Erythroblast (primary cell): ENCODE results near the gene TEAD1.

Source experiments
- GATA1 ChIP-seq: IDR thresholded peaks from 2 replicates; pipeline ENCODE4 v1.6.1; 2011; ENCODE audit warnings: low read depth, mild to moderate bottlenecking, control low read depth, low read length, moderate library complexity
- POLR2A ChIP-seq: IDR thresholded peaks from 2 replicates; pipeline ENCODE4 v1.6.1; 2011; ENCODE audit warnings: mild to moderate bottlenecking, low read length

- no peak for TF ChIP-seq POLR2A
- TF ChIP-seq GATA1 = no peak
These were observed 78.8 kb downstream of the TEAD1 start for GRCh38 chr11:12752868-12753524.
